GM12878 (cell line): Measurements from ENCODE around the gene RPS8. TPM values are rescaled to one million over a fixed set of nuclear protein-coding genes. Genes with fewer than 3 reads are reported as not detected.

ENCODE experiments used
- CBFB ChIP-seq: IDR thresholded peaks from 2 replicates; pipeline ENCODE4 v1.6.1; 2016; ENCODE audit warnings: antibody characterized with exemption, low read depth
- ELK1 ChIP-seq: IDR thresholded peaks from 2 replicates; pipeline ENCODE4 v1.6.1; 2012; ENCODE audit warnings: low read depth, low read length, improper control_type of control experiment
- EP300 ChIP-seq, 2 experiments: fragments of 150-350 bp in 1 of 2; IDR thresholded peaks; 2 replicates each; pipeline ENCODE4 v1.6.1; 2011 to 2012; ENCODE audit warnings: low read depth in 2 of 2, low read length in 2 of 2, borderline replicate concordance in 1 of 2, improper control_type of control experiment in 1 of 2, inconsistent platforms in 1 of 2; ENCODE audit not compliant: control insufficient read depth in 1 of 2
- GATAD2B ChIP-seq: fragments of 450-650 bp; conservative IDR thresholded peaks from 2 replicates; pipeline ENCODE4 v1.6.1; 2017; ENCODE audit warnings: low read depth, mild to moderate bottlenecking, moderate library complexity
- MEF2A ChIP-seq: IDR thresholded peaks from 2 replicates; pipeline ENCODE4 v1.6.1; 2011; ENCODE audit warnings: low read depth, mild to moderate bottlenecking, low read length, moderate library complexity; ENCODE audit not compliant: insufficient read depth
- MLLT1 ChIP-seq: fragments of 450-650 bp; IDR thresholded peaks from 2 replicates; pipeline ENCODE4 v1.6.1; 2016; ENCODE audit warnings: mild to moderate bottlenecking
- MTA2 ChIP-seq: fragments of 450-650 bp; IDR thresholded peaks from 2 replicates; pipeline ENCODE4 v1.6.1; 2016; ENCODE audit warnings: low read depth, mild to moderate bottlenecking, moderate library complexity
- MTA3 ChIP-seq: IDR thresholded peaks from 2 replicates; pipeline ENCODE4 v1.6.1; 2012; ENCODE audit warnings: low read length, inconsistent platforms, borderline replicate concordance
- MYB ChIP-seq: fragments of 150-350 bp; IDR thresholded peaks from 2 replicates; pipeline ENCODE4 v1.6.1; 2014; ENCODE audit warnings: mild to moderate bottlenecking, low read depth, low read length, borderline replicate concordance
- NKRF ChIP-seq: fragments of 450-650 bp; conservative IDR thresholded peaks from 2 replicates; pipeline ENCODE4 v1.6.1; 2017; ENCODE audit warnings: mild to moderate bottlenecking, moderate library complexity
- RBBP5 ChIP-seq: fragments of 200-600 bp; sonication (generic); conservative IDR thresholded peaks from 2 replicates; pipeline ENCODE4 v1.6.1; 2016
- RCOR1 ChIP-seq: conservative IDR thresholded peaks from 2 replicates; pipeline ENCODE4 v1.6.1; 2012; ENCODE audit warnings: low read depth, low read length, improper control_type of control experiment
- TAF1 ChIP-seq: IDR thresholded peaks from 2 replicates; pipeline ENCODE4 v1.6.1; 2011; ENCODE audit warnings: mild to moderate bottlenecking, low read depth, low read length, borderline replicate concordance
- TARDBP ChIP-seq: IDR thresholded peaks from 2 replicates; pipeline ENCODE4 v1.6.1; 2016; ENCODE audit warnings: borderline replicate concordance
- TCF3 ChIP-seq: IDR thresholded peaks from 2 replicates; pipeline ENCODE4 v1.6.1; 2012; ENCODE audit warnings: low read depth, mild to moderate bottlenecking, low read length, borderline replicate concordance; ENCODE audit not compliant: insufficient read depth
- YY1 ChIP-seq: IDR thresholded peaks from 2 replicates; pipeline ENCODE4 v1.6.1; 2011; ENCODE audit warnings: low read depth, mild to moderate bottlenecking, low read length
- ZBTB40 ChIP-seq: fragments of 450-650 bp; IDR thresholded peaks from 2 replicates; pipeline ENCODE4 v1.6.1; 2016; ENCODE audit warnings: mild to moderate bottlenecking, moderate library complexity, borderline replicate concordance
- ZNF207 ChIP-seq: fragments of 450-650 bp; IDR thresholded peaks from 2 replicates; pipeline ENCODE4 v1.6.1; 2014; ENCODE audit warnings: antibody characterized with exemption, mild to moderate bottlenecking, borderline replicate concordance
- ZNF24 ChIP-seq: fragments of 450-650 bp; IDR thresholded peaks from 2 replicates; pipeline ENCODE4 v1.6.1; 2017; ENCODE audit warnings: antibody characterized with exemption, mild to moderate bottlenecking
- polyA plus RNA-seq, 11 experiments: library from polyadenylated mRNA; depleted of rRNA in 4 of 11; unstranded in 6 of 11; stranded (reverse) in 5 of 11; fragments of >200 nt; fragmentation: Nextera tagmentation in 4 of 11; fragmentation: Illumina TruSeq in 1 of 11; extraction: Ambion mirVana in 4 of 11; extraction: Trizol in 1 of 11; gene quantifications; 1 replicate in 1 of 11; 2 replicates in 10 of 11; pipeline versions ENCODE4 v1.2.1 to v1.2.3, GENCODE V29; 2011 to 2016; ENCODE audit warnings: inconsistent platforms in 2 of 11, missing spikeins in 2 of 11, low read depth in 1 of 11
- total RNA-seq, 4 experiments: library from RNA; depleted of rRNA in 3 of 4; stranded (reverse); fragments of >200 nt in 3 of 4; fragmentation: Illumina TruSeq in 1 of 4; extraction: Trizol in 1 of 4; gene quantifications; 2 replicates each; pipeline versions ENCODE4 v1.2.1 to v1.2.3, GENCODE V29; 2013 to 2021

RPS8 gene
- total and polyA plus RNA-seq, 10 of the 15 experiments (the other 5 are each of a cell fraction or from before 2014, with no cell fraction given): 1,296 to 3,461 (median 2,877) TPM

- TF ChIP-seq NKRF (no peak), RCOR1 (no peak), ZNF207 (peak; percentile 56), MEF2A (0 out of 2 replicates have a peak, but pooled peaks have one; percentile 28), MLLT1 (peak; percentile 47; the same call in 1 of the 2 replicates), EP300 (IDR thresholded peaks at IDR 0.05; ENCODE audit: borderline replicate concordance in 1 of 2, control insufficient read depth in 1 of 2, low read depth in 2 of 2, low read length in 2 of 2) (peak in 1 of 2 experiments; percentile 44; a peak in 2 of 4 replicates), ZBTB40 (peak; percentile 14; the same call in 1 of the 2 replicates), MYB (no peak), MTA3 (no peak), CBFB (no peak), ZNF24 (no peak), MTA2 (0 out of 2 replicates have a peak, but pooled peaks have one; percentile 49), TCF3 (0 out of 2 replicates have a peak, but pooled peaks have one; percentile 52), ELK1 (0 out of 2 replicates have a peak, but pooled peaks have one; percentile 27), TARDBP (no peak), RBBP5 (no peak), GATAD2B (no peak; the same call in 1 of the 2 replicates), TAF1 (0 out of 2 replicates have a peak, but pooled peaks have one; percentile 19), YY1 (peak; percentile 6; the same call in 1 of the 2 replicates)
Observed at GRCh38 chr1:44807364-44808062, 32.2 kb downstream of the RPS8 start (continued).
